ENCODE data around the gene CRYGC.
"Not testable (repeated sequence)": the region's sequence is repeated elsewhere in the genome, so short reads cannot be mapped to it uniquely, and the experiment has no call there.

Gene CRYGC

DNA sequence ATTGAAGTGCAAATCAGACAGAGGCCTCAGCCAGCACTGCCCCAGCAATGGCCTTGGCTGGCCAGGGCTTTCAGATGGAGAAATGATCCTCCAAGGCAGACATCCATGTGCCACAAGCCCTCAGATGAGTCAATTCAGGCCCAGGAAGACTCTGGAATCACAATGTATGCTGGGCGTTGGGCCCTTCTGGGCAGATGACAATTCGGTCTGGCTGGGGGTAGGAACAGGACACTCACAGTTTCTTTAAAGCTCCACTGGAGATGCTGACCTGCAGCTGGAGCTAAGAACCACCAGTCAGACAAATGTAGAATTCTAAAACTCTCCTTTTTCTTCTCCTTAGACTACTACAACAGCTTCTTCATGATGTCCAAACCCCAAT lies 7.1 kb upstream of the CRYGC start:
- DNase-seq (ENCODE audit: low read depth): no peak

DNA sequence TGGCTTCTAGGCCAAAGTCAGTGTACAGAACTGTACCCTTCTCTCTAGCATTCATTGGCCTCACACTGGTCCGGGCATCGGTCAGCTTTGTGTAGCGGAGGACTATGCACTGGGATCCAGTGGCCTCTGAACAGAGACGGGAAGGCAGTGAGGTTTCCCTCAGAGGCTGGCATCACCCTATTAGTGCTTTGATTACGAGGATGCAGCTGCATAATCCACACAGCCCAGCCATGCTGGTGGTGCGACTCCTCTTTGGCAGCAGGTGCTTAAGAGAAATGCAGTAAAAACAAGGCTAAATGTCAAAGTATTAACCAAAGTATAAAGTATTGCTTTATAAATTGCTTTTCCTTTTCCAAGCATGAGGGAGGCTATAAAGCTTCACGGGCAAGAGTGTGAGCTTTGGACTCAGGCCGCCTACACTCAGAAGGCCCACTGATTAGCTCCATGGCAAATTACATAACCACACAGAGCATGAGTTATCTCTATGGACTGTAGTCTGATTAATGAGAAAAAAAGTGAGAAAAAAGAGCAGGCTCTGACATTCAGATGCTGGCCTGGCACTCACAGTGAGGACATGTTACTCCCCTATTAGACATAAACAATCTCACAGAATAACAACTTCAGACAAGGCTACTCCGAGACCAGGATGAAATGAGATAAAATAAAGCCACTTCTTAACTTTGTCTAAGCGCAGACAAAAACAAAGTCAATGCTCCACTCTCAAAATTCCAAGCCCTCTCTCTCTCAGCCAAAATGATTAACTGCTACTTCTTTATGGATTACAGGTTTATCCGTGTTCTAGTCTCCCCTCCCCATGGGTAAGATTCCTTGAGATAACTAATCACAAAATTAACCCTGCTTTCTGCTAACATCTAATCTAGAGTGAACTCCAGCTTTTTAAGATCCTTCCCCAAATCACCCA lies 6.4 kb upstream of the CRYGC start:
- no peak for DNase-seq (ENCODE audit: low read depth)

DNA sequence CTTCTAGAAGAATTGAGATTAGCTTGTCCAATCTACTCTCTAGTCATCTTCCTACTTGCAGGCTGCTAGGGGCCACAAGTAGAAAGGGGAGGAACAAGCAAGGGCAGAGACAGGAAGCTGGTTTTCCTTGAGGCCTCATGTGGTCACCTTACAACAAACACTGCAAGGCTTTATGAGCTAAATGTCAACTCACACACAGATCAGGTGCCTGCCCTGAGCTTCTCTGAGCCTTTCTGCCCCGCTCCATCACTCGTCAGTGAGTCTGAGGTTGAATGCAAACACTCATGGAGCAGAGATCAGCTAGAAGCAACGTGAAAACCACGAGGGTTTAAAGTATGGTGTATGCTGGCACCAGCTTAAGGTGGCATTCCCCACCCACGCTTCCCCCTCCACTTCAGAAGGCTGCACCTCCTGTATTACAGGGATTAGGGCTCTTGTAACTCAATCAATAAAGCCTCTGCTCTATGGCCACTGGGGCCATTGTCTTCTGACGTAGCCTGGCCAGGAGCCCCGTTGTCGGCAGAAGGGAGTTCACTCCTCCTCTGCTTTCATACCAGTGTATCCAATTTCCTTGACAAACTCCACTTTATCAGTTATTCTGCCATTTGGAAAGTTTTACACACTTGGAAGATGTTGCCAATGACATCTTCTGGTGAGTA lies 5.4 kb upstream of the CRYGC start:
- DNase-seq (ENCODE audit: low read depth): no peak

DNA sequence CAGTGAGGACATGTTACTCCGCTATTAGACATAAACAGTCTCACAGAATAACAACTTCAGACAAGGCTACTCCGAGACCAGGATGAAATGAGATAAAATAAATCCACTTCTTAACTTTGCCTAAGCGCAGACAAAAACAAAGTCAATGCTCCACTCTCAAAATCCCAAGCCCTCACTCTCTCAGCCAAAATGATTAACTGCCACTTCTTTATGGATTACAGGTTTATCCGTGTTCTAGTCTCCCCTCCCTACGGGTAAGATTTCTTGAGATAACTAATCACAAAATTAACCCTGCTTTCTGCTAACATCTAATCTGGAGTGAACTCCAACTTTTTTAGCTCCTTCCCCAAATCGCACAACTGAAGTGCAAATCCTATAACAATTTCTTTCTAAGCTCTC lies 1.1 kb upstream of the CRYGC start:
- DNase-seq (ENCODE audit: low read depth): no peak

DNA sequence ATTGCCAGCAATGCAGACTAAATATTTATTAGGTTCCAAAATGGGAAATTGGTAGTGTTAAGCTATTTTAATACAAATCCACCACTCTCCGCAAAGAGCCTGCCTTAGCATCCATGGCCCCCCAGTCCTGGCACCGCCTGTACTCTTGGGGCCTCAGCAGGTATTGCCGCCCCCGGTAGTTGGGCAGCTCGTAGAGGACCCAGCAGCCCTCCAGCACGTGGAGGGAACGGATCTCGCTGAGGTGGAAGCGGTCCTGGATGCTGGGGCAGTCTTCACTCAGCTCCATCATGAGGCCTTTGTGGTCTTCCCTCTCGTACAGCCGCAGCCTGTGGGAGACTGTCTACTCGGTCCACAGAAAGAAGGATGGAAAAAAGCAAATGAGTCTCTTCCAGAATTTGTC lies 1.5 kb downstream of the CRYGC start:
- DNase-seq (ENCODE audit: low read depth): no peak

DNA sequence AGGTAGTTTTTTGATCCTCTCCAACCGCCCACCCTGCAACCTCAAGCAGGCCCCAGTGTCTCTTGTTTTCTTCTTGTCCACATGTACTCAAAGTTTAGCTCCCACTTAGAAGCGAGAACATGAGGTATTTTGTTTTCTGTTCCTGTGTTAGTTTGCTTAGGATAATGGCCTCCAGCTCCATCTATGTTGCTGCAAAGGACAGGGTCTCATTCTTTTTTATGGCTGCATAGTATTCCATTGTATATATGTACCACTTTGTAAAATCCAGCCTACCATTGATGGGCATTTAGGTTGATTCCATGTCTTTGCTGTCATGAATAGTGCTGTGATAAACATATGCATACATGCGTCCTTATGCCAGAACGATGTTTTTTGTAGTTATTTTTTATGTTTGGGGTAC lies 2.5 kb downstream of the CRYGC start:
- DNase-seq (ENCODE audit: low read depth): no peak

DNA sequence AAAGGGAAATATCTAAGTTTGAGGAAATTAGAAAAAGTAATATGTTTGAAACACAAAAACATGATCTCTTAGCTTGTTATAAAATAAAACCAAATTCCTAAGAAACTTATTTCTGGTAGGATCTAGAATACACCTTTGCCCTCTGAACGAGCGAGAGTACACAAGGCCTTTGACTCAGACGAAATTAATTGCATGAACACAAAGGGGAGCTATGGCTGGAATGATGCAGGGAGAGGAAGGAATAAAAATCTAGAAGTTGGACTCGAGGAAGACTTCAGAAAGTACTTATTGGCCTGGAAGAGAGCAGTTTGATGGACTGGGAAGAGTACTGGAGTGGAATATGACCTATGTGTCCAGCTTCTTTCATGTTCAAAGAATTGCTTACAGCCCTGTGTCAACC lies 4.4 kb downstream of the CRYGC start:
- DNase-seq (ENCODE audit: low read depth): no peak

DNA sequence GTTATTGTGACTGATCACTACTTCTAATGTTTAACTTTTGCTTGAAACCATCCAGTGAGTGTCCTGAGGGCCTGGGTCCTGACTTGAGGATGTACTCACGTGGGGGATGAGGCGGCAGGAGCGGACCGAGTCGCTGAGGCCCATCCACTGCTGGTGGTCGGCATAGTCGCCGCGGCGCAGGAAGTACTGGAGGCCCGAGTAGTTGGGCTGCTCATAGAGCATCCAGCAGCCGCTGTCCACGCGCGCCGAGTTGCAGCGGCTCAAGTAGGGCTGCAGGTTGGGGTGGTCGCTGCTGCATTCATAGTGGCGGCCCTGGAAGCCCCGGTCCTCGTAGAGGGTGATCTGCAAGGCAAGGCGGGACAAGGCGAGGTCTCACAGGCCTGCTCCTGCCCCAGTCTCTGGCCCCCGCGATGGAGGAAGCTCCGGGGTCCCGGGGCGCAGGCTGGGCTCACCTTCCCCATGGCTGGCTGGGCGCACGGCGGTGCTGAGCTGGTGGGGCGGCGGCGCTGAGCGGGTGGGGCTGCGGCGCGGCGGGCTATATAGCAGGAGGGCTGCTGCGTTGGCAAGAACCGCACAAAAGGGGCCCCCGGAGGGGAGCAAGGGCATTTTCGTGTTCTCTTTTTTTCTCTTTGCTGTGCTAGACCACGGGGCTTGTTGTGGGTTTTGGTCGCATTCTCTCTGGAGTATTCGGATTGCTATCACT lies 5.5 kb downstream of the CRYGC start, which contains the start of gene CRYGD:
CRYGD (minus strand) TSS at position 512 of the 703 bp plus-strand sequence; CDS start at position 461, 51 bp downstream.
- DNase-seq (ENCODE audit: low read depth): not testable (repeated sequence)

DNA sequence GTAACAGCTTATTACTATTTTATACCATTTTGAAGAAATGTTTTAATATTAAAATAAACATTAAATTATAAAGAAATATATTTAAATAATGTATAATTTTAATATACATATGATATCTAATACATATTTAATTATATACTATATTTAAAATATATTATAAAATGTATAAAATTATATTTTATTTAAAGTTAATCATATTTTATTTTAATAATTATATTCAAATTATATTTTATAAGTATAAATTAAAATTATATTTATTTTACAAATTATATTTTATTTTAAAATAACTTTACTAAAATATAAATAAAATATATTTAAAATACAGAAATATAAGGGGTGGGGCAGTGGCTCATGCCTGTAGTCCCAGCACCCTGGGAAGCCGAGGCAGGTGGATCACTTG lies 7.4 kb downstream of the CRYGC start:
- no peak for DNase-seq (ENCODE audit: low read depth)

DNA sequence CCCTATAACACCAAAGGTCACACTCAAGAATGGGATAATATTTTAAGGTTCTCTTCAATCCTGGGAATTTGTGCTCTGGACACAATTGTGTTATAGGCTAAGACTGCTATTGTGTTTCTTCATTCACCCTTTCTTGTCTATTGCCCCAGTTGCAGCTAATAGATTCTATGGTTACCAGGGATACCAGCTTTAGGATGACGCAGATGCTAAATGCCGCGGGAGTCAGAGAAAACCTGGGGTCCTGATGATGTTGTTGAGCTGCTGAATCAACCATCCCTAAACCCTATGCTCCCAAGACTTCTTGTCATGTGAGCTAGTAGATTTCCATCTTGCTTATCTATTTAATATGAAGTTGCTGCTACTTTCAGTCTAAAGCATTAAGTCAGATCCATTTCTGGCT lies 10.7 kb downstream of the CRYGC start:
- DNase-seq (ENCODE audit: low read depth): no peak

DNA sequence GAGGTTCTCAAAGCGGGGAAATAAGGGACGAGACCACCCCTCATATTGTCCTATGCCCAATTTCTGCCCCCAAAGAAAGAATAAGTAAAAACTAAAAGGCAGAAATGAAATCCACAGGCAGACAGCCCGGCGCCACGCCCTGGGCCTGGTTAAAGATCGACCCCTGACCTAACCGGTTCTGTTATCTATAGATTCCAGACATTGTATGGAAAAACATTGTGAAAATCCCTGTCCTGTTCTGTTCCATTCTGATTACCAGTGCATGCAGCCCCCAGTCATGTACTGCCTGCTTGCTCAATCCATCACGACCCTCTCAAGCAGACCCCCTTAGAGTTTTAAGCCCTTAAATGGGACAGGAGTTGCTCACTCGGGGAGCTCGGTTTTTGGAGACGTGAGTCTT lies 12.2 kb downstream of the CRYGC start:
- not testable (repeated sequence) for DNase-seq (ENCODE audit: low read depth)

DNA sequence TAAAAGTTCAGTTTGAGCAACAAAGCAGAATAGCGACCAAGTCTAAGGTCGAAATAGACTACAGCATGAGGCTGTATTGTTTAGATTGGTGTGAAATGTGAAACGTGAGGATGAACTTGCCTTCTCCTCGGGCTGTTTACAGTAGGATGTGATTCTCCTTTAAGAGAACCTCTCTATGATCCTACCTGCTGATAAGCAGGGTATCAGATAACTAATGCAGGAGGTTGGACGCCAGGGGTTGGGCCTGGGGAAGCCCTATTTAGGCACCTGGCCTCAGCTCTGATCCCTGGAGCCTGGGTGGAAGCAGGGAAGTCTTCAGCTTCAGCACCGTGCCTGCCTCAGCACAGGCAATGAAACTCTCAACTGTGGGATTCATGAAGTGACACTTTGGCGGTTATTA lies 16.7 kb downstream of the CRYGC start:
- DNase-seq (ENCODE audit: low read depth): no peak

DNA sequence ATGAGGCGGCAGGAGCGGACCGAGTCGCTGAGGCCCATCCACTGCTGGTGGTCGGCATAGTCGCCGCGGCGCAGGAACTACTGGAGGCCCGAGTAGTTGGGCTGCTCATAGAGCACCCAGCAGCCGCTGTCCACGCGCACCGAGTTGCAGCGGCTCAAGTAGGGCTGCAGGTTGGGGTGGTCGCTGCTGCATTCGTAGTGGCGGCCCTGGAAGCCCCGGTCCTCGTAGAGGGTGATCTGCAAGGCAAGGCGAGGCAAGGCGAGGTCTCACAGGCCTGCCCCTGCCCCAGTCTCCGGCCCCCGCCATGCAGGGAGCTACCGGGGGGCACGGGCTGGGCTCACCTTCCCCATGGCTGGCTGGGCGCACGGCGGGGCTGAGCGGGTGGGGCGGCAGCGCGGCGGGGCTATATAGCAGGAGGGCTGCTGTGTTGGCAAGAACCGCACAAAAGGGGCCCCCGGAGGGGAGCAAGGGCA lies 17.3 kb downstream of the CRYGC start:
- not testable (repeated sequence) for DNase-seq (ENCODE audit: low read depth)

DNA sequence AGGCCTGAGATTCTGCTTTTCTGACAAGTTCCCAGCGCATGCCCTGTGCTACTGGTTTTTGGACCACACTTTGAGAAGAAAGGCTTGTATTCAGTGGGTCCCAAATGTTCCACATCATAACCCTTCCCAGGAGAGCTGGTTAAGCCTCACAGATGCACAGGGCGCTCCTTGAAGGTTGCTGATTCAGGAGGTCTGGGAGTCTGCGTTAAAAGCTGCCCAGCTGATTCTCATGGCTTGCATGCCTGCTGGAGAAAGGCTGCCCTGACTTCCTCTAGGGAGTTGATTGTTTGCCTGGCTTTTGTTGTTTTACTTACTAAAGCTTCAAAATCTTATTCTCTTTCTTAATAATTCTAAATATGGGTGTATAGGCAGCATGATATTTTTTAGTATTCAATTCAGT lies 26.0 kb downstream of the CRYGC start:
- DNase-seq (ENCODE audit: low read depth): no peak

DNA sequence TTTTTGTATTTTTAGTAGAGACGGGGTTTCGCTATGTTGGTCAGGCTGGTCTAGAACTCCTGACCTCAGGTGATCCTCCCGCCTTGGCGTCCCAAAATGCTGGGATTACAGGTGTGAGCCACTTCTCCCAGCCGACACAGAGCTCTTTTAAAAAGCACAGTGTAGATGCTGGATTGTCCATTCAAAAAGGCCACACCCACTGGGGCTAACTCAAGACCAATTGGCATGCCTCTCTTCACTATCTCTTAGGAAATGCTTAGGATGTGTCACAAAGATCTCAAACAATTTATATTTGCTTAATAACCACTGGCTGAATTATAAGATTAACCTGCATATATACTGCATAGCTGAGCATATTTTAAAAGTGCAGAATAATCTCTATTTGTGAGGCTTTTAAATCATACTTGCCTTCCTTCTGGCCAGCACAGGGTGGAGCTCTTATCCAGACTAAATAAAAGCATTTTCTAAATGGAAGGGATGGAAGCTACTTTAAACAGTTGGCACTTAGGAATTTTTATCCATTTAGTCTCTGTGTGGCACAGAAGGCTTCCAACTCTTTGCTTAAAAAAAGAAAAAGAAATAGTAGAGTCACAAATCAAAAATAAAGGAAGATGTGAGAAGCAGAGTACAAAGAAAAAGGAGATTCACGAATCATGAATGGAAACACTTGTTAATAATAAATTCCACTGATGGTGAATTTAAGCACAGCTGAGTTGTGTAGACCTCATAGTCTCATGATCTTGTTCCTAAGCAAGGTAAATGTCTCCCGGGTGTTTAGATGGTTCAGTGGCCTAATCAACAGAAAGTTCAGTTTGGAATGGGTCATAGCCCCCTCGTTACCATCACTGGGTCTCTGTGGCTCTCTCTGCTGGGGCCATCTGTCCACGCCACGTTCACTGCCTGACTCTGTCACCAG lies 27.7 kb downstream of the CRYGC start:
- no peak for DNase-seq (ENCODE audit: low read depth)

DNA sequence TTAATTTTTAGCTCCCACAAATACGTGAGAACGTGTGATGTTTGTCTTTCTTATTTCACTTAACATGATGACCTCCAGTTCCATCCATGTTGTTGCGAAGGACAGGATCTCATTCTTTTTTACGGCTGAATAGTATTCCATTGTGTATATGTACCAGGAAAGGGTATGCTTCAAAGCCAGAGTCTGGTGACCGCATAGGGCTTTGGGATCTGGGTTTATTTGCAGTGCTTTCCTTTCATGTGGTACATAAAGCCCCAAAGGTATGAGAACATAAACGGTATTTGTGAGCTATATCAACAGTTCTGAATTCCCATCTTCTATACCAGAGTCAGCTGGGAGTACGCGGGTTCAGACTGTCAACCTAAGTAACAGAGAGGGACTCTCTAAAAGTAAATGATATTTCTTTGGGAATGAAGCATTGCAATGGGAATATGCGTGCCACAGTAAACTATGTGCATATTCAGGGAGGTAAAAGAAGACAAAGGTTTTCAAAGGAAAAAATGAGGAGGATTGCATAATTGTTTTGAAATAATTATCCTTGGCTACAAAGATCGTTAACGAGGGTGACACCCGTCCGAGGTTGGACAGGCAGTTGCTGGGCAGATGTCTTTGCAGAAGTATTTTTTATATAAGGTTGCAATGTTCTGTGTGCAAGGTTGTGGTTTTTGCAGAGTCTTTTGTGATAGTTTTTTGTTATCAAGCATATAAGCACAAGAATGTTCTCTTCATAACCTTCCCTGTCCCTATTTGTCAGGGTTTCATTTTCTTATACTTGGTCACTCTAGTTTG lies 29.8 kb downstream of the CRYGC start:
- no peak for DNase-seq (ENCODE audit: low read depth)

DNA sequence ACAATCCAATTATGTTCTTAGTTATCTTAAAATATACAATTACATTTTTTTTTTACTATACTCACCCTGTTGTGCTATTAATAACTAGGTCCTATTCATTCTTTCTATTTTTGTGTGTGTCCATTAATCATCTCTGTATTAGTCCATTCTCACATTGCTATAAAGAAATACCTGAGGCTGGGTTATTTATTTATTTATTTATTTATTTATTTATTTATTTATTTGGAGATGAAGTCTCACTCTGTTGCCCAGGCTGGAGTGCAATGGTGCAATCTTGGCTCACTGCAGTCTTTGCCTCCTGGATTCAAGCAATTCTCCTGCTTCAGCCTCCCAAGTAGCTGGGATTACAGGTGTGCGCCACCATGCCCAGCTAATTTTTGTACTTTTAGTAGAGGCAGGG lies 30.9 kb downstream of the CRYGC start:
- DNase-seq (ENCODE audit: low read depth): not testable (repeated sequence)

DNA sequence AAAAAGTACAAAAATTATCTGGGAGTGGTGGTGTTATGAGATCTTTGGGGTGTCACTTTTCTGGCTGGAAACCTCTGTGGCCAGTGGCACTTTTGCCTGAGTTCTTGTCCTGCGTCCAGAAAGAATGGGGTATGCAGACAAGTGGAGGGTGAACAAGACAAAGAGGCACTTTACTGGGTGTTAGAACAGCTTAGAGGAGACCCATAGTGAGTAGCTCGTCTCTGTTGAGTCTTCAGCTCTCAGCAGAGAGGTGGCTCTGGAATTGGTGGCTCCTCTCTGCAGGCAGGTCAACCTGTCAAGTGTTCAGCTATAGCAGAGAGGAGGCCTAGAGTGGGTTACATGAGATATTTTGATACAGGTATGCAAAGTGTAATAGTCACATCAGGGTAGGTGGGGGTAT lies 31.4 kb downstream of the CRYGC start:
- no peak for DNase-seq (ENCODE audit: low read depth)

DNA sequence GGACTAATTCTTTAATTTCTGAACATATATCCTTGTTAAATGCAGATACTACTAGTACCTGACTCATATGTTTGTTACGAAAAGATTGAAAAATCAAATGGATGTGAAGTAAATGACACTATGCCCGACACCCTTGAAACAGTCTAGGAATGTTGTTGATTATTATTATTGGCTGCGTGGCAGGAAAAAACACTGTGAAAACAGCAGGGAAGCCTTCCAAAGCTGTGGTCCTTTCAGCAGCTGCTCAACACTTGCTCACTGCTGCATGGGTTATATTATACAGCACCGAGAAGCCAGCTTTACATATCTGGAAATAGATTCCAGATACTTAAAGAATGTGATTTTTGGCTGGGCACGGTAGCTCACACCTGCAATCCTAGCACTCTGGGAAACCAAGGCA lies 31.8 kb downstream of the CRYGC start:
- DNase-seq (ENCODE audit: low read depth): no peak

DNA sequence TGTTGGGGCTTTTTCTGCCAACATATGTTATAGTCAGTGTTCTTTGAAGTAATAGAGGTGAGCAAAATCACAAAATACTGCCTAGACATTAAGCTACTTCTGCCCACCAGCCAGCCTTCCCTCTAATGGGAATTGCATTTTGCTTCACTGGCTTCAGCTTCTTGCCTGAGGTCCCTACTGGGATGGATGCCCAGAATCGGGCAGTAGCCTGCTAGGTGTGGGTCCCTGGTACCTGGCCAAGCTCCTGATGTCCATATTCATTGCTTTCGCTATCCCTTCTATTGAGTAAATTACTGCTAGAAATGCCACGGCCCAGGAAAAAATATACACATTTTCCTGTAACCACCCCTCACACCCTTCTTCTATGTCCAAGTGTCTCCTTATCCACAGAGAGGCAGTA lies 32.3 kb downstream of the CRYGC start:
- no peak for DNase-seq (ENCODE audit: low read depth)

DNA sequence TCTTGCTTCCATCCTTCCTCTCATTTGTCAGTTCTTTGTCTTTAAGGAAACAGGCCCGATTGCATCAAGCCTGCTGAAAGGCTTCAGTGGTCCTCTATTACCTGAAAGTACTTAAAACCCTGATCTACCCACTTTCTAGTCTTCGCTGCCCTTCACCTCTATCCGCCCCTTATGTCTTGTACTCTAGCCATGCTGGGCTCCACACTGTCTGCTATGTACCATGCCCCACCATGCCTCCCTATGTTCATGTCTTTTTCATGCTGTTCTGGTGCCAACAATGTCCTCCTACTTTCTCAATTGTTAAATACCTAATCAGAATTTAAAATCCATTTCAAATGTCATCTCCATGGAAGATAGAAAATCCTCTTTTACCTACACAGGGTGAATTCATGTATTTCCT lies 33.5 kb downstream of the CRYGC start:
- no peak for DNase-seq (ENCODE audit: low read depth)
